Panc1 (cell line): ENCODE results near the gene SPIN2B. TPM values are rescaled to one million over a fixed set of nuclear protein-coding genes. Genes with fewer than 3 reads are reported as not detected.
"Not testable (repeated sequence)": the region's sequence is repeated elsewhere in the genome, so short reads cannot be mapped to it uniquely, and the experiment has no call there.

ENCODE experiments used
- ATAC-seq: fragments of 200-7000 bp; cut with Tn5 transposase; 2 replicates; pipeline ENCODE4 v1.9.1; 2020; ENCODE audit warnings: mild to moderate bottlenecking, moderate library complexity
- BruUV-seq: library from RNA; stranded (reverse); fragments of 400-500 nt; replicated peaks from 2 replicates; lab custom pipeline; 2021; lab: Mats Ljungman, UMichigan
- CTCF ChIA-PET: fragments of 300-600 bp; sonication (Branson Sonifier 250); formaldehyde crosslinking; loops from one replicate; lab custom pipeline; 2022; ENCODE audit warnings: antibody characterized with exemption; lab: Charles Lee
- POLR2A ChIA-PET: fragments of 300-600 bp; sonication (Branson Sonifier 250); formaldehyde crosslinking; loops from one replicate; lab custom pipeline; 2022; ENCODE audit warnings: antibody characterized with exemption; lab: Charles Lee
- DNase-seq: peaks from one replicate; pipeline ENCODE4 v3.0.0-alpha.2; 2010; ENCODE audit warnings: low read depth, low spot score
- H3K27ac ChIP-seq: 2 replicates; pipeline ENCODE4 v1.5.1; 2011; ENCODE audit warnings: mild to moderate bottlenecking, low read length, inconsistent platforms
- H3K27me3 ChIP-seq: fragments of 200-500 bp; sonication (Bioruptor generic); 2 replicates; pipeline ENCODE4 v1.6.0; 2014; ENCODE audit warnings: low read length, inconsistent platforms; ENCODE audit not compliant: control insufficient read depth, insufficient read depth
- H3K36me3 ChIP-seq: fragments of 200-500 bp; sonication (Bioruptor generic); 2 replicates; pipeline ENCODE4 v1.5.1; 2014; ENCODE audit warnings: inconsistent platforms, mild to moderate bottlenecking, low read length, moderate library complexity; ENCODE audit not compliant: control insufficient read depth, insufficient read depth
- H3K4me1 ChIP-seq: 2 replicates; pipeline ENCODE4 v1.5.1; 2011; ENCODE audit warnings: inconsistent platforms, mild to moderate bottlenecking, low read length, moderate library complexity; ENCODE audit not compliant: control insufficient read depth, insufficient read depth
- H3K4me3 ChIP-seq, 2 experiments: 2 replicates each; pipeline ENCODE4 v1.5.1; 2011 to 2012; ENCODE audit warnings: low read depth in 2 of 2, low read length in 2 of 2, mild to moderate bottlenecking in 2 of 2, inconsistent platforms in 1 of 2, moderate library complexity in 1 of 2
- H3K9me3 ChIP-seq: fragments of 200-500 bp; sonication (Bioruptor generic); 2 replicates; pipeline ENCODE4 v1.5.1; 2014; ENCODE audit warnings: low read depth, mild to moderate bottlenecking, inconsistent platforms, low read length, moderate library complexity; ENCODE audit not compliant: control insufficient read depth, insufficient read depth
- POLR2AphosphoS5 ChIP-seq: IDR thresholded peaks from 2 replicates; pipeline ENCODE4 v1.6.1; 2012; ENCODE audit warnings: mild to moderate bottlenecking, low read depth, low read length, moderate library complexity
- SIN3A ChIP-seq: IDR thresholded peaks from 2 replicates; pipeline ENCODE4 v1.6.1; 2012; ENCODE audit warnings: low read depth, mild to moderate bottlenecking, low read length, moderate library complexity, borderline replicate concordance; ENCODE audit not compliant: insufficient read depth
- TCF7L2 ChIP-seq: IDR thresholded peaks from 2 replicates; pipeline ENCODE4 v1.6.1; 2011; ENCODE audit warnings: mild to moderate bottlenecking, low read depth, low read length, inconsistent platforms
- in situ Hi-C: cut with HindIII; loops from 2 replicates; pipeline ENCODE4 v1.10.0; 2016; ENCODE audit warnings: low sequenced_read_pairs, low pct_unique_long_range_greater_than_20kb
- intact Hi-C: fragments of 100-400 bp; cut with micrococcal nuclease; formaldehyde crosslinking; loops from one replicate; pipeline ENCODE4 v1.10.0; 2022; ENCODE audit not compliant: unreplicated experiment
- total RNA-seq: library from RNA; stranded (reverse); gene quantifications from one replicate; pipeline ENCODE4 v1.2.1, GENCODE V29; 2021; ENCODE audit not compliant: unreplicated experiment
- TF ChIP-seq, protein P1 (sequence below), 2 experiments: IDR thresholded peaks; 2 replicates each; pipeline ENCODE4 v1.6.1; 2011 to 2012; ENCODE audit warnings: low read depth in 2 of 2, control low read depth in 1 of 2, low read length in 1 of 2, mild to moderate bottlenecking in 1 of 2, moderate library complexity in 1 of 2; ENCODE audit not compliant: insufficient read depth in 1 of 2
- TF ChIP-seq, protein P2 (sequence below): fragments of 450-650 bp; IDR thresholded peaks from 2 replicates; pipeline ENCODE4 v1.5.1; 2017; ENCODE audit warnings: mild to moderate bottlenecking

SPIN2B gene
- total RNA-seq, 1 experiment from 2014 or later: 8.3 TPM

DNA sequence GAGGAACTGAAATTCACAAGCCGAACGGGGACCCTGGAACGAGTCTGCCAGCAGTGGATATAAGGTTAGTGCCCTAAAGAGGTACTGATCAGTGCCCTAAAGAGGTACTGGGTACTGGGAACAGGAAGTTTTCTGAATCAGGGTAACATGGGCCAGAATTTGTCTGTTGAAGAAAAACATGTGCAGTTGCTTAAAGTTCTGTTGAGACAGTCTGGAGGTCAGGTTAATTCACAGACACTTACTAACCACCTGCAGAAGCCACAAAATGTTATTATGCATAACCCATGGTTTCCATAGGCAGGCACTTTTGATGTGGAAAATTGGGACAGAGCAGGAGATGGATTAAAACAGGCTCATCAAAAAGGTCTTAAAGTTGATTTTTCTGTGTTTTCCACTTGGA, 17.9 kb downstream of the SPIN2B start:
- in situ Hi-C loops (no loop called here), intact Hi-C loops (no loop called here)
- no peaks in the 10 kb centered on the region for H3K4me1 ChIP-seq
- H3K27me3 ChIP-seq: no peaks in the 10 kb centered on the region
- no peaks in the 10 kb centered on the region for H3K36me3 ChIP-seq
- H3K9me3 ChIP-seq: no peaks in the 10 kb centered on the region
- no peak overlapping the region for H3K27ac ChIP-seq
- BruUV-seq: no TSS peak
- TF ChIP-seq POLR2AphosphoS5 (no peak), SIN3A (no peak), TCF7L2 (no peak)
- TF ChIP-seq, protein P1, sequence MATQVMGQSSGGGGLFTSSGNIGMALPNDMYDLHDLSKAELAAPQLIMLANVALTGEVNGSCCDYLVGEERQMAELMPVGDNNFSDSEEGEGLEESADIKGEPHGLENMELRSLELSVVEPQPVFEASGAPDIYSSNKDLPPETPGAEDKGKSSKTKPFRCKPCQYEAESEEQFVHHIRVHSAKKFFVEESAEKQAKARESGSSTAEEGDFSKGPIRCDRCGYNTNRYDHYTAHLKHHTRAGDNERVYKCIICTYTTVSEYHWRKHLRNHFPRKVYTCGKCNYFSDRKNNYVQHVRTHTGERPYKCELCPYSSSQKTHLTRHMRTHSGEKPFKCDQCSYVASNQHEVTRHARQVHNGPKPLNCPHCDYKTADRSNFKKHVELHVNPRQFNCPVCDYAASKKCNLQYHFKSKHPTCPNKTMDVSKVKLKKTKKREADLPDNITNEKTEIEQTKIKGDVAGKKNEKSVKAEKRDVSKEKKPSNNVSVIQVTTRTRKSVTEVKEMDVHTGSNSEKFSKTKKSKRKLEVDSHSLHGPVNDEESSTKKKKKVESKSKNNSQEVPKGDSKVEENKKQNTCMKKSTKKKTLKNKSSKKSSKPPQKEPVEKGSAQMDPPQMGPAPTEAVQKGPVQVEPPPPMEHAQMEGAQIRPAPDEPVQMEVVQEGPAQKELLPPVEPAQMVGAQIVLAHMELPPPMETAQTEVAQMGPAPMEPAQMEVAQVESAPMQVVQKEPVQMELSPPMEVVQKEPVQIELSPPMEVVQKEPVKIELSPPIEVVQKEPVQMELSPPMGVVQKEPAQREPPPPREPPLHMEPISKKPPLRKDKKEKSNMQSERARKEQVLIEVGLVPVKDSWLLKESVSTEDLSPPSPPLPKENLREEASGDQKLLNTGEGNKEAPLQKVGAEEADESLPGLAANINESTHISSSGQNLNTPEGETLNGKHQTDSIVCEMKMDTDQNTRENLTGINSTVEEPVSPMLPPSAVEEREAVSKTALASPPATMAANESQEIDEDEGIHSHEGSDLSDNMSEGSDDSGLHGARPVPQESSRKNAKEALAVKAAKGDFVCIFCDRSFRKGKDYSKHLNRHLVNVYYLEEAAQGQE (IDR thresholded peaks at IDR 0.05; ENCODE audit: insufficient read depth in 1 of 2, low read depth in 2 of 2, low read length in 1 of 2): no peak
- TF ChIP-seq, protein P2, sequence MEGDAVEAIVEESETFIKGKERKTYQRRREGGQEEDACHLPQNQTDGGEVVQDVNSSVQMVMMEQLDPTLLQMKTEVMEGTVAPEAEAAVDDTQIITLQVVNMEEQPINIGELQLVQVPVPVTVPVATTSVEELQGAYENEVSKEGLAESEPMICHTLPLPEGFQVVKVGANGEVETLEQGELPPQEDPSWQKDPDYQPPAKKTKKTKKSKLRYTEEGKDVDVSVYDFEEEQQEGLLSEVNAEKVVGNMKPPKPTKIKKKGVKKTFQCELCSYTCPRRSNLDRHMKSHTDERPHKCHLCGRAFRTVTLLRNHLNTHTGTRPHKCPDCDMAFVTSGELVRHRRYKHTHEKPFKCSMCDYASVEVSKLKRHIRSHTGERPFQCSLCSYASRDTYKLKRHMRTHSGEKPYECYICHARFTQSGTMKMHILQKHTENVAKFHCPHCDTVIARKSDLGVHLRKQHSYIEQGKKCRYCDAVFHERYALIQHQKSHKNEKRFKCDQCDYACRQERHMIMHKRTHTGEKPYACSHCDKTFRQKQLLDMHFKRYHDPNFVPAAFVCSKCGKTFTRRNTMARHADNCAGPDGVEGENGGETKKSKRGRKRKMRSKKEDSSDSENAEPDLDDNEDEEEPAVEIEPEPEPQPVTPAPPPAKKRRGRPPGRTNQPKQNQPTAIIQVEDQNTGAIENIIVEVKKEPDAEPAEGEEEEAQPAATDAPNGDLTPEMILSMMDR: no peak
- ChIA-PET CTCF (no interaction called here), POLR2A (no interaction called here)
- H3K4me3 ChIP-seq: no peak overlapping the region
- no peak for DNase-seq
- no peak for ATAC-seq

DNA sequence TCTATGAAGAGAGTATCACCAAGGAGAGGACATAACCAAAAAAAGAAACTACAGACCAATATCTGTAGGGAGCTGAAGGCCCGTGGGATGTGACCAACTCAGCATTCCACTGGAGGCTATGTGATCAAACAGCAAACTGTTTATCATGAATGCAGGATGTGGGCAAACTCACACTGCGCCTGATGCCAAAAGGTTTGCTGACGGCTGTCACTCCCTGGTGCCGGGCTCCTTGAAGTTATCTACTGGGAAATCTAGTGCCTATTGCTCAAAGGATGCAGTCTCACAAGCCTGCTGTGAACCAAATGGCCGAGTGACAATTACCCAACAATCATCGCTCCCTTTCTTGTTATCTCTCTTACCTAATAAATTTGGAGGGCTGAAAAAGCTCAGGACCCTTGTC, 18.4 kb downstream of the SPIN2B start:
- CTCF ChIA-PET, H3K4me3 ChIP-seq, intact Hi-C loops, POLR2A ChIA-PET, BruUV-seq, in situ Hi-C loops, H3K9me3 ChIP-seq, DNase-seq, H3K27me3 ChIP-seq, H3K4me1 ChIP-seq, H3K27ac ChIP-seq, H3K36me3 ChIP-seq, ATAC-seq: not testable (repeated sequence)

DNA sequence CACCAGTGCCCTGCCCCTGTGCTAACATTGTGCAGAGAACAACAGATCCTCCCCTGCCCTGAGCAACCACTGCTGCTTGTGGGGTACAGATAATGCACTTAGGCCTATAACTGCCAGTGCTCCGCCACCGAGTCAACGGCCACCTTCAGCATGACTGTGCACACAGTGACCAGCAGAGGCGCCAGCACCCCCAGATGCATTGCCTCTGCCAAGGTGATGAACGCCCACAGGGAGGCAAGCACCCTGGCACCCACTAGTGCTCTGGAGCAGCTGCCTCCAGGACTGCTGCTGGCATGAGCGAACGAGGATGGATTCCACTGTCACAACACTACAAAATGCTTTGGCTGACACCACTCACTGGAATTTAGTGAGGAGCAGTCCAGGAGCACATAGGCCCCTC, 38.2 kb downstream of the SPIN2B start:
- H3K36me3 ChIP-seq: no peaks in the 10 kb centered on the region
- no peak overlapping the region for H3K4me3 ChIP-seq
- DNase-seq (no peak), ATAC-seq (no peak)
- intact Hi-C loops (no loop called here), in situ Hi-C loops (no loop called here)
- no peak overlapping the region for H3K27ac ChIP-seq
- POLR2A ChIA-PET: no interaction called here
- H3K27me3 ChIP-seq: no peaks in the 10 kb centered on the region
- no TSS peak for BruUV-seq
- no peaks in the 10 kb centered on the region for H3K9me3 ChIP-seq
- CTCF ChIA-PET: no interaction called here
- H3K4me1 ChIP-seq: no peaks in the 10 kb centered on the region
- TF ChIP-seq, protein P1 (IDR thresholded peaks at IDR 0.05; ENCODE audit: insufficient read depth in 1 of 2, low read depth in 2 of 2, low read length in 1 of 2): no peak
- no peak for TF ChIP-seq SIN3A
- TF ChIP-seq, protein P2: no peak
- TF ChIP-seq TCF7L2: no peak
- no peak for TF ChIP-seq POLR2AphosphoS5
